Measurements from ENCODE around the gene CX3CL1. TPM values are rescaled to one million over a fixed set of nuclear protein-coding genes. Genes with fewer than 3 reads are reported as not detected.

The CX3CL1 gene
- total RNA-seq, 3 donors from 2014 or later = 6.2 to 164 (median 58.0) TPM

- TF ChIP-seq POLR2AphosphoS5 (IDR thresholded peaks at IDR 0.05) (peak; percentile 32 to 64 (median 46)), CTCF (IDR thresholded peaks at IDR 0.05) (no peak)
- H3K4me1 ChIP-seq = peaks cover 0 to 3% of the 10 kb centered on the region in 2 donors
- no peaks in the 10 kb centered on the region for H3K9me3 ChIP-seq
- intact Hi-C loops (cut with DNase I; ENCODE audit: low total_unique reads) = no loop called here
- DNase-seq (ENCODE audit: low spot score in 2 of 2) = peak in 1 of 2 donors; percentile 55
- no peak overlapping the region for H3K4me3 ChIP-seq
- peak overlapping the region; percentile 20 to 98 for H3K27ac ChIP-seq
- H3K27me3 ChIP-seq = no peaks in the 10 kb centered on the region
- no peaks in the 10 kb centered on the region for H3K36me3 ChIP-seq
Observed at GRCh38 chr16:57380671-57381462, 8.6 kb downstream of the CX3CL1 start.

GRCh38 chr16:57381791-57382534 is 9.7 kb downstream of the CX3CL1 start:
- H3K27ac ChIP-seq = peak overlapping the region; percentile 40 to 98
- no peaks in the 10 kb centered on the region for H3K36me3 ChIP-seq
- no peaks in the 10 kb centered on the region for H3K9me3 ChIP-seq
- TF ChIP-seq POLR2AphosphoS5 (IDR thresholded peaks at IDR 0.05) = peak in 2 of 3 donors; percentile 10 to 23
- TF ChIP-seq CTCF (IDR thresholded peaks at IDR 0.05) = no peak
- no peaks in the 10 kb centered on the region for H3K27me3 ChIP-seq
- no peak overlapping the region for H3K4me3 ChIP-seq
- H3K4me1 ChIP-seq = peaks cover 3 to 5% of the 10 kb centered on the region in 2 donors
- intact Hi-C loops (cut with DNase I; ENCODE audit: low total_unique reads) = no loop called here
- DNase-seq (ENCODE audit: low spot score in 2 of 2) = no peak

GRCh38 chr16:57382535-57383275 is 10.4 kb downstream of the CX3CL1 start:
- intact Hi-C loops (cut with DNase I; ENCODE audit: low total_unique reads) = no loop called here
- no peaks in the 10 kb centered on the region for H3K36me3 ChIP-seq
- peak overlapping the region; percentile 40 to 59 for H3K27ac ChIP-seq
- DNase-seq (ENCODE audit: low spot score in 2 of 2) = peak in 1 of 2 donors; percentile 56
- TF ChIP-seq CTCF (IDR thresholded peaks at IDR 0.05) (no peak), POLR2AphosphoS5 (IDR thresholded peaks at IDR 0.05) (peak in 2 of 3 donors; percentile 29 to 55)
- H3K4me3 ChIP-seq = no peak overlapping the region
- no peaks in the 10 kb centered on the region for H3K27me3 ChIP-seq
- no peaks in the 10 kb centered on the region for H3K9me3 ChIP-seq
- H3K4me1 ChIP-seq = peaks cover under 1 to 5% of the 10 kb centered on the region in 2 donors

- intact Hi-C loops (cut with DNase I; ENCODE audit: low total_unique reads) = no loop called here
- Histone ChIP-seq H3K9me3 (no peaks in the 10 kb centered on the region), H3K27ac (peak overlapping the region; percentile 40 to 59), H3K4me3 (no peak overlapping the region), H3K4me1 (peaks cover 3 to 5% of the 10 kb centered on the region in 2 donors), H3K27me3 (no peaks in the 10 kb centered on the region), H3K36me3 (no peaks in the 10 kb centered on the region)
- peak in 1 of 2 donors; percentile 57 for DNase-seq (ENCODE audit: low spot score in 2 of 2)
- TF ChIP-seq POLR2A (IDR thresholded peaks at IDR 0.05) (no peak), CTCF (IDR thresholded peaks at IDR 0.05) (no peak), POLR2AphosphoS5 (IDR thresholded peaks at IDR 0.05) (peak in 1 of 3 donors; percentile 74)
Observed at GRCh38 chr16:57383276-57384247, 11.3 kb downstream of the CX3CL1 start.

Measured in breast epithelium (tissue), 4 donors.